ENCODE data around the gene CD93.

CD93 gene

GRCh38 chr20:23114448-23115082 is 28.4 kb upstream of the CD93 start:
- Histone ChIP-seq H3K79me2 (no peaks in the 10 kb centered on the region), H3K4me3 (ENCODE audit: low read depth, low read length) (no peak overlapping the region), H3K36me3 (ENCODE audit: control insufficient read depth, insufficient read depth, low read length) (no peaks in the 10 kb centered on the region), H3K9me3 (ENCODE audit: control insufficient read depth, low read length) (no peaks in the 10 kb centered on the region), H2AFZ (no peak overlapping the region), H3K27me3 (ENCODE audit: control insufficient read depth, insufficient read depth, low read length) (no peaks in the 10 kb centered on the region), H3K9ac (no peak overlapping the region), H3K4me1 (peaks cover 5% of the 10 kb centered on the region), H3K4me2 (ENCODE audit: low read length) (no peak overlapping the region), H3K27ac (no peak overlapping the region)
- TF ChIP-seq CTCF (IDR thresholded peaks at IDR 0.05), result no peak

GRCh38 chr20:23114018-23114417 is 27.9 kb upstream of the CD93 start:
- H3K9ac ChIP-seq, result no peak overlapping the region
- no peak overlapping the region for H3K27ac ChIP-seq
- H3K4me3 ChIP-seq (ENCODE audit: low read depth, low read length), result no peak overlapping the region
- TF ChIP-seq CTCF (IDR thresholded peaks at IDR 0.05), result no peak
- peaks cover 5% of the 10 kb centered on the region for H3K4me1 ChIP-seq
- no peaks in the 10 kb centered on the region for H3K27me3 ChIP-seq (ENCODE audit: control insufficient read depth, insufficient read depth, low read length)
- H3K9me3 ChIP-seq (ENCODE audit: control insufficient read depth, low read length), result no peaks in the 10 kb centered on the region
- no peak overlapping the region for H2AFZ ChIP-seq
- no peaks in the 10 kb centered on the region for H3K36me3 ChIP-seq (ENCODE audit: control insufficient read depth, insufficient read depth, low read length)
- no peaks in the 10 kb centered on the region for H3K79me2 ChIP-seq
- no peak overlapping the region for H3K4me2 ChIP-seq (ENCODE audit: low read length)

GRCh38 chr20:23112595-23112994 is 26.5 kb upstream of the CD93 start:
- no peaks in the 10 kb centered on the region for H3K79me2 ChIP-seq
- peaks cover 10% of the 10 kb centered on the region for H3K4me1 ChIP-seq
- H3K27me3 ChIP-seq (ENCODE audit: control insufficient read depth, insufficient read depth, low read length), result no peaks in the 10 kb centered on the region
- H3K36me3 ChIP-seq (ENCODE audit: control insufficient read depth, insufficient read depth, low read length), result no peaks in the 10 kb centered on the region
- no peak overlapping the region for H3K9ac ChIP-seq
- no peak for TF ChIP-seq CTCF (IDR thresholded peaks at IDR 0.05)
- H3K27ac ChIP-seq, result no peak overlapping the region
- H2AFZ ChIP-seq, result no peak overlapping the region
- no peaks in the 10 kb centered on the region for H3K9me3 ChIP-seq (ENCODE audit: control insufficient read depth, low read length)
- no peak overlapping the region for H3K4me2 ChIP-seq (ENCODE audit: low read length)
- H3K4me3 ChIP-seq (ENCODE audit: low read depth, low read length), result no peak overlapping the region

- Histone ChIP-seq H3K9ac (no peak overlapping the region), H3K36me3 (ENCODE audit: control insufficient read depth, insufficient read depth, low read length) (no peaks in the 10 kb centered on the region), H3K4me3 (ENCODE audit: low read depth, low read length) (no peak overlapping the region), H3K9me3 (ENCODE audit: control insufficient read depth, low read length) (no peaks in the 10 kb centered on the region), H3K4me2 (ENCODE audit: low read length) (no peak overlapping the region), H3K4me1 (peaks cover 10% of the 10 kb centered on the region), H3K79me2 (no peaks in the 10 kb centered on the region), H3K27ac (no peak overlapping the region), H2AFZ (no peak overlapping the region), H3K27me3 (ENCODE audit: control insufficient read depth, insufficient read depth, low read length) (no peaks in the 10 kb centered on the region)
- TF ChIP-seq CTCF (IDR thresholded peaks at IDR 0.05), result no peak
Measured at GRCh38 chr20:23111944-23112342, 25.8 kb upstream of the CD93 start.

GRCh38 chr20:23111307-23111943 is 25.3 kb upstream of the CD93 start:
- Histone ChIP-seq H2AFZ (no peak overlapping the region), H3K27me3 (ENCODE audit: control insufficient read depth, insufficient read depth, low read length) (no peaks in the 10 kb centered on the region), H3K4me3 (ENCODE audit: low read depth, low read length) (no peak overlapping the region), H3K9me3 (ENCODE audit: control insufficient read depth, low read length) (no peaks in the 10 kb centered on the region), H3K36me3 (ENCODE audit: control insufficient read depth, insufficient read depth, low read length) (no peaks in the 10 kb centered on the region), H3K9ac (no peak overlapping the region), H3K27ac (no peak overlapping the region), H3K79me2 (no peaks in the 10 kb centered on the region), H3K4me2 (ENCODE audit: low read length) (no peak overlapping the region), H3K4me1 (peaks cover 8% of the 10 kb centered on the region)
- no peak for TF ChIP-seq CTCF (IDR thresholded peaks at IDR 0.05)
